NCI-H2227 (cell line): ENCODE results near the gene NEDD8.

Experiments
- DNase-seq: peaks from one replicate; lab custom pipeline; 2025; ENCODE audit not compliant: unreplicated experiment; lab: John Stamatoyannopoulos, UW

The NEDD8 gene

DNA sequence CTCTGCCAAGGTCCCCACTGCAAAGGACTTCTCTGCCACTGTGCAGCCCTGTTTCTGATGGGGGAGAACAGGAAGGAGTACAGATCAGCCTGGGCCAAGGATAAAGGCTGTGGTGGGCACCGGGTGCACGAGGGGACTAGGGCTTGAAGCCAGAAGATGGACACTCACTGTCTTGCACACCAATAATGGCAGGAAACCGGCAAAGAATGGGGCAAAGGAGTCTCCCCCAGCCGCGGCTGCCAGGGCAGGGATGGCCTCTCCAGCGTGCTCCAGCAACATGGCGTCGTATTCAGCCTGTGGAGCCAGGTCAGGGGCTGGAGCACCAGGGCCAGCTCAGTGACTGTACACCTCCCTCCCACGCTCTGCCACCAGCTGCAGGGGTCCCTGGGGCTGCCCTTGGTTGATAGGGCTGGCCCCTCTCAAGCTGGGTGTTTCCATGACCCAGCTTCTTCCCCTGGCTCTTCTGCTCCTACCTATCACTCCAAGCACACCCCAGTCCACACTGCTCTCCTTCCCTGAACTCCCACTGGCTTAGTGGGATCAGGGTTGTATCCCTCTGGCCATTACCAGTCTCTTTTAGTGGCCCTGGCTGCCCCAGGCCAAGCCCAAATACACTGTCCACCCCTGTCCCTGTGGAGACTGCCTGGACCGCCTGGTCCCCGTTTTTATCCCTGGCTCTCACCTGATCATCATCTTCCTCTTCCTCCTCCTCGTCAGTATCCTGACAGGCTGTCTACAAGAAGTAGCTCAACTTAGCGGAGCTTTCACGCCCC is 49.9 kb downstream of the NEDD8 start:
- DNase-seq, result no peak

DNA sequence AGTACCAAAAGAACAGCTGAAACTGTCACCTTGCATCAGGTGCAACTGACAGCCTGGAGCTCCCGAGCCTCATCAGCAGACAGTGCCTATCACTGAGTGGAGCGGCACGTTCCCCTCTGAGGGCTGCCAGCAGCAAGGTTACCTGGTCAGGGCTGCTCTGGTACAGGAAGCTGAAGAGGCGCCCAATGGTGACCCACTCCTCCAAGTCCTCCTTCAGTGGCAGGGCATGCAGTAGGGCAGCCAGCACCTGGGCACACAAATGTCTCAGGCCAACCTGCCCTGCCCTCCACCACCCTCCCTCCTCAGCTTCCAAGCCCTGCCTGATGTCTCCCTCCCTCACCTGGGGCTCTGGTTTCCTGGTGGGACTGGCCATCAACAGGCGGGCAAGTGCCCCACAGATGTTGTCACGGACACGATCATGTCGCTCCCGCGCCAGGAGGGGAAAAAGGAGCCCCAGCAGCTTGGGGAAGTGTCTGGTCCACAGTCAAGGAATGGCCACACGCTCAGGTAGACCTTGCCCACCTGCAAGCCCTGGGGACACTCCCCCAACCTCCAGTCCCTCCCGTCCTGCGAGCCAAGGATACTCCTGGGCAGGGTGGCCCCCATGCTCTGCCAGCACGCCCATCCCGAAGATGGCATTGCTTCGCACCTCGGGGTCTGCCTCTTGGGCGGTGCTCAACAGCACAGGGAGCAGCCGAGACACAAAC is 50.6 kb downstream of the NEDD8 start:
- DNase-seq, result no peak

DNA sequence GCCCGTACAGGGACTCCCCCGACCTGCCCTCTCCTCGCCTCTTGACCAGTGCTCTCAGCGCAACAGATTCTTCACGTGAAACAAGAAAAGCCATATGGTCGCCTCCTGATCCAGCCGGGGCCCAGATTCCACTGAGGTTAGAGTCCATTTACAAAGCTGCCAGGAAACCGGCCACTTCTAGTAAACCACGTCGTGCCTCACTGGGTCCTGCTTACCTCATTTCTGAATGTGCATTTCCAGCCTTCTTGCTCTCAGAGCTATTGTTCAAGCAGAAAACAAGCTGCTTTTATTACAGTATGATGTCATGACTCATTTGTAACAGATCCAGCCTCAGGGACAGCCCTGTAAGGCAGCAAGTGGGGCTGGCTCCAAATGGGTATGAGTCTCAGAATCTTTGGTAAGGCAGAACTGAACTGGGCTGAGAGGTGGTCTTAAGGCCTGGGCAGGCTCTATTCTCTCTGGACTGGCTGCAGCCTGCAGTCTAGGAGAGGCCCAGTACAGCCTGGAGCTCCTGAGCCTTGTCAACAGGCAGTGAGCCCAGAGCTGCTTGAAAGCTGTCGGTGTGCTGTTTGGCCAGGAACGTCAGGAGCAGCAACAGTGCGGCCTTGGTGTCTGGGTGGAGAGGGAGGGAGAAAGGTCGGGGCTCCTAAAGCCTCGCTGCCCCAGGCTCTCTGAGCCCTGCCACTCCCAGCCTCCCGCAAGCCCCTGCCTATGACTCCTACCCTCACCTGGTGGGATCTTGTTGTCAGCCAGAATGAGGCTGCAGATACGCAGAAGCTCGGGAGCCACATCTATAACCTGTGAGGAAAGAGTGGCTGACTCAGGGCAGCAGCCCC is 52.0 kb downstream of the NEDD8 start:
- no peak for DNase-seq

DNA sequence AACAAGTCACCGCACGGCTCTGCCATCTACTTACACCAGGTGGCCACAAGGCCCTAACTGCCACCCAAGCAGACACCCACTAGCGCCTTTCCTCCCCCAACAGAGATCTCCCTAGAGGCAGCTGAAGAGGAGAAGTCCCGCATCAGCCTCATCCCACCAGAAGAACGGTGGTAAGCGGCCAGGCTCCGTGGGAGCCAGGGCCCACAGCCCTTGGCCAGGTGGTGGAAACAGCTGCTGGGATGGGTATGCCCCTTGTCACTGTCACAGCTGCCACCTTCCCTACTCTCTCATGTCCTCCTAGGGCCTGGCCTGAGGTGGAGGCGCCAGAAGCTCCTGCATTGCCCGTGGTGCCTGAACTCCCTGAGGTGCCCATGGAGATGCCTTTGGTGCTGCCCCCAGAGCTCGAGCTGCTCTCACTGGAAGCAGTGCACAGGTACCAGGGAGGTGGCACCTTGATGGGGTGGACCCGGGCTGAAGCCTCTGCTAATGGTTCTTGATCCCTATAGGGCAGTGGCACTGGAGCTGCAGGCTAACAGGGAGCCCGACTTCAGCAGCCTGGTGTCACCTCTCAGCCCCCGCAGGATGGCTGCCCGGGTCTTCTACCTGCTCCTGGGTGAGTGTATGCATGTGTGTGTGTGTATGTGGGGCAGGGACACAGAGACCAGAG is 52.7 kb downstream of the NEDD8 start:
- no peak for DNase-seq

DNA sequence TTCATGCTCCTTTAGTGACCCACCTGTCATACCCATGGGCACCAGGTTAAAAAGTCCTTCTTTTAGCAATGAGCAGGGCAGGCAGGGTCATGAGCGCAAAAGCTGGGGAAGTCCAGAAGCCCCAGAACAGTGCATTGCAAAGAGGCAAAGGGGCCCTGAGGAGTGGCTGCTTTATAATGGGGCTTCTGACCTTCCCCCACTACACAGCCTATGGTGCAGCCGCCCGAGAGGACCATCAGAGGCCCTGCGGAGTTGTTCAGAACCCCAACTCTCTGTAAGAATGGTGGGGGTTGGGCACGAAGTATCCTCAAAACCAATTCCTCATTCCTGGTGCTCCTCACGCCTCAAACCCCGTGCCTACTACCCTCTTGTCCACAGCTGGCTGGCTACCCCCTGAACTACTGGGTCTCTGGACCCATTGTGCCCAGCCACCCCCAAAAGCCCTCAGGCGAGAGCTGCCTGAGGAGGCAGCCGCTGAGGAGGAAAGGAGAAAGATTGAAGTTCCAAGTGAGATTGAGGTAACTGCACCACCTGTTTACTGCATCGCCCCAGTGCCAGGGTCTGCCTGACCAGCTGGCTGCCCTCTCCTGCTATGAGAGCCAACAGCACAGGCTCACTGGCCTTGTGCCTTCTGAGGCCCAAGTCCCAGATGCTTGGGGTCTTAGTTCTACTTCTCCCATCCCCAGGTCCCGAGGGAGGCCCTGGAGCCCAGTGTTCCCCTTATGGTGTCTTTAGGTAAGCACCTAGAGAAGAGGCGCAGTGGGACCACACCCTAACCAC is 53.6 kb downstream of the NEDD8 start:
- no peak for DNase-seq

DNA sequence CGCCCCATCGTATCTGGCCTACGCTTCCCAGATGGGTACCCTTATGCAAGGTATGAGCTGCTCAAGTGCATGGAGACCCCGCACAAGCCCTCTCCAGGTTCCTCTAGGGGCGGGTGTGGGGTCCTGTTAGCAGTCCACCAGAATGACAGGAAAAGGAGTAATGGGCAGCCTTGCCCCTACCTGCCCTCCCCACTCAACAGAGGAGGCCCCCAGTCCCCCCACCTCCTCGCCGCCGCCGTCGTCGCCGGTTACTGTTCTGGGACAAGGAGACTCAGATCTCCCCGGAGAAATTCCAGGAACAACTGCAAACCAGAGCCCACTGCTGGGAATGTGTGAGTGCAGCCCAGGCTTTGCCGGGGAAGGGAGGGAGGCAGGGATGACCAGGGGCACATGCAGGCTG is 54.3 kb downstream of the NEDD8 start:
- no peak for DNase-seq

DNA sequence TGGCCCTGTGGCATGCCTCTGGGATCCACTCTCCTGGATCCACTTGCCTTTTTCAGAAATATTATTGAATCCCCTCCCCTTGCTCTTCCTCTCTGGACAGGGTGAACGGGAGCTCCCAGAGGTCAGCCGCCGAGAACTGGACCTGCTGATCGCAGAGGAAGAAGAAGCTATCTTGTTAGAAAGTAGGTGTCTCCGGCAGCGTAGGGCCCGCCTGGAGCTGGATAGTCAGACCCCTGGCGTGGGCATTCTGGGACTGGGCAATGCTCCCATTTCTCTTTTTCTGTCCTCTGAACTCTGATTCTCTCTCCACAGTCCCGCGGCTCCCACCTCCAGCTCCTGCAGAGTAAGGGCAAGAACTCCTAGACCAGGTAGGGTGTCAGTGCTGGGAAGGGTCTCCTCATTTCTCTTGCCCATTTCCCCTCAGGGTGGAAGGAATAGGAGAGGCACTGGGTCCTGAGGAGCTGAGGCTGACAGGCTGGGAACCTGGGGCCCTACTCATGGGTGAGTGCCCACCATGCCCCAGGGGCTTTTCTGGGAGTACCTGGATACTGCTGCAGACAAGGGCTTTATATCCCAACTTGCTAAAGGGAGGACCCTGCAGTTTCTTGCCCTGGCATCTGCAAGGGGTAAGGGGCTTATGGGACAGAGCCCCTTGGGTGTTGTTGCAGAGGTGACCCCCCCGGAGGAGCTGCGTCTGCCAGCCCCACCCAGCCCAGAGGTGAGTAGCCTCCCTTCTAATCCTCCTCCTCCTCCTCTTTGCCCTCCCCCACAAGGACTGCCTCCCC is 54.9 kb downstream of the NEDD8 start:
- DNase-seq, result no peak

DNA sequence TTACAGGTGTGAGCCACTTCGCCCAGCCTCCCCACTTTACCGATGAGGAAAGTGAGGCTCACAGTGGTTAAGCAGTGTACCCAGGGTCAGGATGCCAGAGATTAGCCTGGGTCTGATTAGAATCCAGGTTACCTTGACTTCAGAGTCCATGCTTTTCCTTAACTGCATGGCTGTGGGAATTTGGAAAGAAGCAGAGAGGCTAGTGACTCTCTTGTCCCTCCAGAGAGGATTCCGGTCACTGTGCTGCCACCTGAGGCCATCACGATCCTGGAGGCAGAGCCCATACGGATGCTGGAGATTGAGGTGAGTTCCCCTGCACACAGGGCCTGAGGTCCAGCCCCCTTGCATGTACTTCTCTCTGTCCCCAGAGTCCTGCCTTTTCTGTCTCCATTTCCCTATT is 55.6 kb downstream of the NEDD8 start:
- DNase-seq, result no peak

DNA sequence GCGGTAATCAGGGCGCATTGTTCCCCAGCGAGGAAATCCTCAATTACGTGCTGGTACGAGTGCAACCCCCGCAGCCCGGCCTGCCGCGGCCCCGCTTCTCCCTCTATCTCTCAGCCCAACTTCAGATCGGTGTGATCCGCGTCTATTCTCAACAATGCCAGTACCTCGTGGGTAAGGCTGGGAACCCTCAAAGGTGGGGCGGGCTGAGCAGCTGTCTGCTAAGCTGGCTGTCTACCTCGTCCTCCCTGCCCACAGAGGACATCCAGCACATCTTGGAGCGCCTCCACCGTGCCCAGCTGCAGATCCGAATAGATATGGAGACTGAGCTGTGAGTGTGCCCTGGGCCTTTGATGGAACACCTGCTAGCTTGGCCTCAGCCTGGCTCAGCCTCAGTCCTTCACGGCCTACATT is 59.3 kb downstream of the NEDD8 start:
- peak; percentile 27 for DNase-seq

DNA sequence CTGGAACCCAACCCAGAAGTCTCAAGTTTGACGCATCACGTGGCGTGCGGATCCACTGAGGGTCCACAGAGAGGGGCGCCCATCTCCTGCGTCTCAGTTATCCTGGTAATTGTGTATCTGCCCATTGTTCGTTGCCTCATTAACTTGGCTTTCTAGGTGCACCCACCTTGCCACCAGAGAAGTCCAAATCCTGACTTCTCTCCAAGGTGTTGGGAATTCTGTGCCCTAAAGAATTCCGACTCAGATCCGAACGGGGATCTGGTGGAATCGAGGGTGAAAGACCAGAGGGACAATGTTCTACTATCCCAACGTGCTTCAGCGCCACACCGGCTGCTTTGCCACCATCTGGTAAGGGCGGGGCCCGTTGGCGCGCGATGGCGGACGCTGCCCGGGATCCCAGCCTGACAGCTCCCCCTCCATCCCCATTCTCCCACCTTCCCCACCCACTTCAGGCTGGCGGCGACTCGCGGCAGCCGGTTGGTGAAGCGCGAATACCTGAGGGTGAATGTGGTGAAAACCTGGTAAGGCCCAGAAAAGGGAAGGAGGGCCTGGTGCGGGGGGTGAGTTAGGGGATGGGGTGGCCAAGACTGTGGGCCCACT is 59.8 kb downstream of the NEDD8 start:
- peak; percentile 45 for DNase-seq

DNA sequence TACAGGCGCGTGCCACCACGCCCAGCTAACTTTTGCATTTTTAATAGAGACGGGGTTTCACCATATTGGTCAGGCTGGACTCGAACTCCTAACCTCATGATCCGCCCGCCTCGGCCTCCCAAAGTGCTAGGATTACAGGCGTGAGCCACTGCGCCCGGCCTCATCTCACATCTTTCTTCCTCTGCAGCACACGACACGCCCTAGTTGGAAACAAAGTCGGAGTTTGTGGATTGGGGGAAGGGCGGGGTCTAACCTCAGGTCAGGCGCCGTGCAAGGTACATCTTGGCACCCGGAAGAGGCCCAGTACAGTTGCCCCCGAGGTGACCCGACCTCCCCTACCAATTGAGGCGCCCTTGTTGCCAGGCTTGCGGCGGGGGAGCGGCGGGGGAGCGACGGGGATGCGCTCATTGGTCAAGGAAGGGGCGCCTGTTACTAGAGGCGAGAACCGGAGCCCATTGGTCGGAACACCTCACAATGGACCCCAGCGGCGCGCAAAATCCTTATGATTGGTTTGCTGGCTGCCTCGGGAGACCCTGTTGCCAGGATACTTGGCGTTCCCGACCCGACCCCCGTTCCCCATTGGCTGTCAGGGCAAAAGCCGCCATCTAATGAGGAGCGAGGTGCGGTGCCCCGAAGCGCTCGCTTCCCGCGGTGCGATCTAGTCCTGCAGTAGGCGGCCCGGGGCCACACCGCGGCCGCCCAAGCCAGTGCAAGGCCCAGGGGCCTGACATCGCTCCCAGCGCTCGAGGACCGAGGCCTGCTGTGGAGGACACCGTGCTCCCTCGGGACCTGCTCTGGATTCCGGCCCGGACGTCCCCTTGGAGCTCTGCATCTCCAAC is 60.5 kb downstream of the NEDD8 start, which contains the start of gene REC8:
Gene REC8 (plus strand): TSS at position 659 of the 839 bp plus-strand sequence. CDS start 473 bp downstream, outside the sequence.
- peak; percentile 98 for DNase-seq

DNA sequence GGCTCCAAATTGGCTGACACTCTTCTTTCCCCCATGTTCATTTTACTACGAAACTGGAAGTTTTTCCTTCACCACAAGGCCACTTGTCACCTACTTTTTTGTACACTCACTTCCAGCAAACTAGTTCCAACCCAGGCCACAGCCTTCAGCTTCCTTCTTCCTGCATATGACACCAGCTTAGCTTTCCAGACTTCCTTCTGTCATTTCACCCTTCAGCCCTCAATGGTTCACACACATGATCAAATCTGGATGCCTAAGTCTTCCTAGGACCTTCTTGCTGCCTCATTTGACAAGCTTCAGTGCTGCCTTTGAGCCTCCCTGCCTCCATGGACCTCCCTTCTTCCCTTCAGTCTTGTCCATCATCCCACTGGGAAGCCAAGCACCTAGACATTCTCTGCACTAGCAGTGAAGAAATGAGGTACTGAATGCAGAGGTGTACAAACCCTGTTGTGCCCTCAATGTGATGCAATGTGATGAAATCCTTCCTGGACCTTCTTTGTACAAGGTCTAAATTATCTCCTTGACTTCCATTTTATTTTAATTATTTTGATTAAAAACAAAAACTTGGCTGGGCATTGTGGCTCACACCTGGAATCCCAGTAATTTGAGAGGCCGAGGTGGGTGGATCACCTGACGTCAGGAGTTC is 64.6 kb downstream of the NEDD8 start:
- no peak for DNase-seq
